ENCODE results near the gene TM9SF3. TPM values are rescaled to one million over a fixed set of nuclear protein-coding genes. Genes with fewer than 3 reads are reported as not detected.

The TM9SF3 gene
- total RNA-seq, 2 donors from 2014 or later: 73.7 to 75.2 TPM

GRCh38 chr10:96470116-96470743 lies 116.6 kb downstream of the TM9SF3 start:
- Histone ChIP-seq H3K27me3 (no peaks in the 10 kb centered on the region), H3K4me1 (no peaks in the 10 kb centered on the region), H3K9me3 (no peaks in the 10 kb centered on the region), H3K27ac (no peak overlapping the region), H3K36me3 (replicated peaks in 1 of 2; ENCODE audit: insufficient read depth in 1 of 2, low read depth in 2 of 2) (no peaks in the 10 kb centered on the region), H3K4me3 (no peak overlapping the region)
- TF ChIP-seq POLR2A (IDR thresholded peaks at IDR 0.05): no peak
- TF ChIP-seq, protein P1, sequence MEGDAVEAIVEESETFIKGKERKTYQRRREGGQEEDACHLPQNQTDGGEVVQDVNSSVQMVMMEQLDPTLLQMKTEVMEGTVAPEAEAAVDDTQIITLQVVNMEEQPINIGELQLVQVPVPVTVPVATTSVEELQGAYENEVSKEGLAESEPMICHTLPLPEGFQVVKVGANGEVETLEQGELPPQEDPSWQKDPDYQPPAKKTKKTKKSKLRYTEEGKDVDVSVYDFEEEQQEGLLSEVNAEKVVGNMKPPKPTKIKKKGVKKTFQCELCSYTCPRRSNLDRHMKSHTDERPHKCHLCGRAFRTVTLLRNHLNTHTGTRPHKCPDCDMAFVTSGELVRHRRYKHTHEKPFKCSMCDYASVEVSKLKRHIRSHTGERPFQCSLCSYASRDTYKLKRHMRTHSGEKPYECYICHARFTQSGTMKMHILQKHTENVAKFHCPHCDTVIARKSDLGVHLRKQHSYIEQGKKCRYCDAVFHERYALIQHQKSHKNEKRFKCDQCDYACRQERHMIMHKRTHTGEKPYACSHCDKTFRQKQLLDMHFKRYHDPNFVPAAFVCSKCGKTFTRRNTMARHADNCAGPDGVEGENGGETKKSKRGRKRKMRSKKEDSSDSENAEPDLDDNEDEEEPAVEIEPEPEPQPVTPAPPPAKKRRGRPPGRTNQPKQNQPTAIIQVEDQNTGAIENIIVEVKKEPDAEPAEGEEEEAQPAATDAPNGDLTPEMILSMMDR (IDR thresholded peaks at IDR 0.05): peak in 6 of 7 experiments; percentile 16 to 46 (median 33)
- intact Hi-C loops (cut with DNase I): no loop called here
- peak; percentile 22 to 40 (median 23) for DNase-seq
- peak; percentile 42 for ATAC-seq
- 15 to 19% methylated on average over 4 of the region's 4 CpGs for WGBS, 2 donors

GRCh38 chr10:96468845-96469244 lies 118.0 kb downstream of the TM9SF3 start:
- 52 to 76% methylated on average over 5 of the region's 5 CpGs for WGBS, 2 donors
- H3K4me1 ChIP-seq: no peaks in the 10 kb centered on the region
- TF ChIP-seq POLR2A (IDR thresholded peaks at IDR 0.05): no peak
- TF ChIP-seq, protein P1 (IDR thresholded peaks at IDR 0.05): no peak
- H3K27ac ChIP-seq: no peak overlapping the region
- ATAC-seq: no peak
- intact Hi-C loops (cut with DNase I): no loop called here
- H3K27me3 ChIP-seq: no peaks in the 10 kb centered on the region
- DNase-seq: no peak
- no peak overlapping the region for H3K4me3 ChIP-seq
- no peaks in the 10 kb centered on the region for H3K36me3 ChIP-seq (replicated peaks in 1 of 2; ENCODE audit: insufficient read depth in 1 of 2, low read depth in 2 of 2)
- H3K9me3 ChIP-seq: no peaks in the 10 kb centered on the region

Small RNAs within 50 kb of the gene (small RNA-seq; reads per million reads assigned to genes)
- not detected for gene RNA5SP324

Other genes with a start within 250 kb of the TM9SF3 start
- not detected for gene OPALIN, start 228.0 kb downstream of the TM9SF3 start, total RNA-seq
- gene TLL2, start 73.1 kb downstream of the TM9SF3 start, total RNA-seq: not detected
- gene PIK3AP1, start 133.5 kb upstream of the TM9SF3 start, total RNA-seq: 10 to 100 TPM; 28.0 to 37.2 TPM
- 10 to 100 TPM; 34.5 to 35.3 TPM for gene LCOR, start 245.3 kb upstream of the TM9SF3 start, total RNA-seq

Measured in body of pancreas (tissue), 4 donors.